NB4 (cell line): ENCODE measurements around the gene HS6ST2.

Experiments used
- TF ChIP-seq, protein P1 (sequence below): IDR thresholded peaks from one replicate; pipeline ENCODE4 v1.5.1; 2012; ENCODE audit warnings: low read depth, low read length
- TF ChIP-seq, protein P2 (sequence below): IDR thresholded peaks from 2 replicates; pipeline ENCODE4 v1.6.1; 2011; ENCODE audit warnings: low read depth, low read length

DNA sequence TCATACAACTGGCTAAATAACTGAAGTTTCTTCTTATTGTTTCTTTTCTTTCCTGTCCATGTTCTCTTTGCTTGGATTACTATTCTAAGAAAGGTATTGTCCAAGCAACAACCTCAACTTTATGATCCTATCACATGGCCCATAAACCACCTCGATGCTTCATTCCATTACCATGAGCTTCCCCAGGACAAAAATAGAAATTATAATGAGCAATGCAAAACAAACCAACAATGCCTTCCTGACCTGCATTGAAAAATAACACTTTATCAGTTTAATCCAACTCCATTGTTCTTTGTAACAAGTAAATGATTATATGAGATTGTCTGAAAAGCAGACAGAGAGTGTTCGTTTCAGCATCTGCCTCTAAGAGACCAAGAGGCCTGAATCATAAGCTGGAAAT, 148.8 kb downstream of the HS6ST2 start:
- TF ChIP-seq, protein P1, sequence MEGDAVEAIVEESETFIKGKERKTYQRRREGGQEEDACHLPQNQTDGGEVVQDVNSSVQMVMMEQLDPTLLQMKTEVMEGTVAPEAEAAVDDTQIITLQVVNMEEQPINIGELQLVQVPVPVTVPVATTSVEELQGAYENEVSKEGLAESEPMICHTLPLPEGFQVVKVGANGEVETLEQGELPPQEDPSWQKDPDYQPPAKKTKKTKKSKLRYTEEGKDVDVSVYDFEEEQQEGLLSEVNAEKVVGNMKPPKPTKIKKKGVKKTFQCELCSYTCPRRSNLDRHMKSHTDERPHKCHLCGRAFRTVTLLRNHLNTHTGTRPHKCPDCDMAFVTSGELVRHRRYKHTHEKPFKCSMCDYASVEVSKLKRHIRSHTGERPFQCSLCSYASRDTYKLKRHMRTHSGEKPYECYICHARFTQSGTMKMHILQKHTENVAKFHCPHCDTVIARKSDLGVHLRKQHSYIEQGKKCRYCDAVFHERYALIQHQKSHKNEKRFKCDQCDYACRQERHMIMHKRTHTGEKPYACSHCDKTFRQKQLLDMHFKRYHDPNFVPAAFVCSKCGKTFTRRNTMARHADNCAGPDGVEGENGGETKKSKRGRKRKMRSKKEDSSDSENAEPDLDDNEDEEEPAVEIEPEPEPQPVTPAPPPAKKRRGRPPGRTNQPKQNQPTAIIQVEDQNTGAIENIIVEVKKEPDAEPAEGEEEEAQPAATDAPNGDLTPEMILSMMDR, result no peak
- TF ChIP-seq, protein P2, sequence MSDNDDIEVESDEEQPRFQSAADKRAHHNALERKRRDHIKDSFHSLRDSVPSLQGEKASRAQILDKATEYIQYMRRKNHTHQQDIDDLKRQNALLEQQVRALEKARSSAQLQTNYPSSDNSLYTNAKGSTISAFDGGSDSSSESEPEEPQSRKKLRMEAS, result no peak
